ENCODE measurements around the gene RINT1.
A peak's percentile ranks its signal among the peaks of the same experiment; 100 is the strongest.
"Not testable (repeated sequence)": the region's sequence is repeated elsewhere in the genome, so short reads cannot be mapped to it uniquely, and the experiment has no call there.

RINT1 gene

DNA sequence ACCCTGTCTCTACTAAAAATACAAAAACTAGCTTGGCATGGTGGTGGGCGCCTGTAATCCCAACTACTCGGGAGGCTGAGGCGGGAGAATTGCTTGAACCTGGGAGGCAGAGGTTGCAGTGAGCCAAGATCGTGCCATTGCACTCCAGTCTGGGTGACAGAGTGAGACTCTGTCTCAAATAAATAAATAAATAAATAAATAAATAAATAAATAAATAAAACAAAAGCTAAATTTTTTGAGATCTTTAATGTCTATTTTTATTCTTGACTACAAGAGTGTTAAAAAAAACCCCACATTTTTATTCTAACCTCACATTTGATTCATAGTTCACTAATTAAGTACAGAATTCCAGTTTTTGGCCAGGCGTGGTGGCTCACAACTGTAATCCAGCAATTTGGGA is 4.3 kb upstream of the RINT1 start:
- intact Hi-C loops (cut with DNase I); DNase-seq: not testable (repeated sequence)

DNA sequence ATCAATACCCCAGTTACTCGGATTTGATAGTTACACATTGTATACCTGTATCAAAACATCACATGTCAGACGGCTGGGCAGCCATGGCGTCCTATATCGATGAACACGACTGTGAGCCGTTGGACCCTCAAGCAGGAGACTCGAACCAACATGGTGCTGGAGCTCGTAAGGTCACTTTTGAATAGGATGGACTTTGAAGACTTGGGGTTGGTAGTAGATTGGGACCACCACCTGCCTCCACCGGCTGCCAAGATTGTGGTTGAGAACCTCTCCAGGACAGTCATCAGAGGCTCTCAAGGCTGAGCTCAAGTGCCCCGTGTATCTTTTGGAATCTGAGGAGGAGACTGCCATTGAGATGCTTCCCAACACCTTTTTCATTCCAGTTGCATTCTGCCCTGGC is 1.9 kb upstream of the RINT1 start:
- intact Hi-C loops (cut with DNase I), result no loop called here
- no peak for DNase-seq

DNA sequence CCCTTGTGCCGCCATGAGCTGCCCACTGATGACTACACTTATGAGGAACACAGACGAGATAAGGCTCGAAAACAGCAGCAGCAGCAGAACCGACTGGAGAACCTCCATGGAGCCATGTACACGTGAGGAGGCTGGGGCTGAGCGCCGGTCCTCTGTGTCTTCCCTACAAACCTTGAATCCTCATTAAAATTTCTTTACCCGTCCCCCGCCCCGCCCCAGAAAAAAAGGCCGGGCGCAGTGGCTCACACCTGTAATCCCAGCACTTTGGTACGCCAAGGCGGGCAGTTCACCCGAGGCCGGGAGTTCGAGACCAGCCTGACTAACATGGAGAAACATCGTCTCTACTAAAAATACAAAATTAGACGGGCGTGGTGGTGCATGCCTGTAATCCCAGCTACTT is 1.5 kb upstream of the RINT1 start:
- no peak for DNase-seq
- intact Hi-C loops (cut with DNase I), result no loop called here

DNA sequence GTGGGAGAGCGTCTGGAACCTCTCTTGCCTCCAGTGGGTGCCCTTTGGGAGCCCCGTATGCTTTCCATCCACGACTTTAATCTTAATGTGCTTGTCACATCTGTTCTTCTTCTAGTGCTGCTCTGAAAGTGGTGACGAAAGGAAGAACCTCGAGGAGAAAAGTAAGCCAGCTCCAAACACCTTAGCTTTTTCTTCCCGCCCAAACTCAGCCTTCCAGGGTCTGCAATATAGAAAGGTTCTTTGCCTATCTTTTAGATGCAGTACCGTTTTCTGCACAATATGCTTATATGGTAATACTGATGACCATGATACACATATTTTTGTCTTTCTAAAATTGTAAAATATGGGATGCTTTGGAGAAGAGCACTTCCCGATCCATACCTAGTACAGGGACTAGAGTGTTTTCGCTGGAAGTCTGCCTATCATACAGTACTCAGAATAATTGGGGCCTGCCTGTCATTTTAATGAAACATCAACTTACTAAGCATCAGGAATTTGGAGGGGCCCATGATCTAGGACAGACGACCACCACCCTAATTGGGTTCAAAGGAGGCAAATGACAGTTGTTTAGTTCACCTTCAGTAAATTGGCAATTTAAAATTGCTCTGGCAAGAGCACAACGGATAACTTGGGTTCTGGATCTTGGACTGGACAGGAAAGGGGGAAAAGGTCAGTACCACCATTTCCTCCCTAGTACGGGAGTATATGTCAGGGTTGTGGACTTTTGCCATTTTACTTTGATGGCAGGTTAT is 884 bp downstream of the RINT1 start:
- intact Hi-C loops (cut with DNase I), result no loop called here

DNA sequence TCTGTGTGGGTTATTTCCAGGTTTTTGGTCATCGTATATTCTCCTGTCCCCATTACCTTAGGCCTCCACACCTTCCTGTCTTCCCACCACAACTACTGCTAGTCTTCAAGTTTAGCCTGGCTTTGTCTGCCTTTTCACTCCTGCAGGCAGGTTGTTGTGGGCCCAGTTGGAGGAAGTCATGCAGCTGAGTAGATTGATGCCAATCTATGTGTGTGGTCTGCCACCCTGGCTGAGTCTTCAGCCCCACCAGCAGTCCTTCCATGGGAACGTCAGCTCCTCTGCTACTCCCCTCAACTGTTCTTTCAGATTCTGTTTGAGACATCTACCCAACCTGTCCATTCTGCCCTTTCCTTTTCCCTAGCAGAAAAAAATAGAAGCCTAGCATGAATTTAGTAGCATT is 6.3 kb downstream of the RINT1 start:
- intact Hi-C loops (cut with DNase I), result no loop called here
- DNase-seq, result no peak

More for the DNA sequence above, 884 bp downstream of the RINT1 start:
- no peak for DNase-seq

DNA sequence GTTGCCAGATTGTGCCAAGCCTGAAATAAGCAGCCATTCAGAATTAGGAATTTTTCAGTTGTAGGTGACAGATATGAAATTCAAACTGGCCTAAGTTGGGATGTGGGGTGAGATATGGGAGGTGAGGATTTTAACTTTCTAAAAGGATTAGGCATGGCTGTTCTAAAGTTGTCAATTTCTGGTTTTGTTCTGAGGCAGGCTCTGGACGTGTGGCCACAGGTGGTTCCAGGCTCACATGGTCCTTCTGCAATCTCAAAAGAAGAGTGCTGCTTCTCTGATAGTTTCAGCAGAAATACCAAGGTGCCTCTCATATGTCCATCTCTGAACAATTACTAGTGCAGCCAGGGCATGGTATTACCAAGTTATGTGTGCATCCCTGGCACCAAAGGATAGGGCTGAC is 27.9 kb downstream of the RINT1 start:
- no peak for DNase-seq
- intact Hi-C loops (cut with DNase I), result no loop called here

DNA sequence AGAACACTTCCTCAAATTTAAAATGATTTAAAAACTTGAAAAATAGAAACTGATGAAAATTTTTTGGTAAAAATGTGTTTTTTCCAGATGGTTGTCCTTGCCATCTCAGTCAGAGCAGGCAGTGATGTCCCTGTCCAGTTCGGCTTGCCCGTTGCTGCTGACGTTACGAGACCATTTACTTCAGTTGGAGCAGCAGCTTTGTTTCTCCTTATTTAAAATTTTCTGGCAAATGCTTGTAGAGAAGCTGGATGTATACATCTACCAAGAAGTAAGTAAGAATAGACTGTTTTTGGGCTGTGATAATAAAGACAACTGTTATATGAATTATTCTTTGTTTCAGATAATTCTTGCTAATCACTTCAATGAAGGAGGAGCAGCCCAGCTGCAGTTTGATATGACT is 33.2 kb downstream of the RINT1 start:
- peak in 9 of 42 donors; percentile 10 to 59 (median 31) for DNase-seq
- intact Hi-C loops (cut with DNase I), result no loop called here

DNA sequence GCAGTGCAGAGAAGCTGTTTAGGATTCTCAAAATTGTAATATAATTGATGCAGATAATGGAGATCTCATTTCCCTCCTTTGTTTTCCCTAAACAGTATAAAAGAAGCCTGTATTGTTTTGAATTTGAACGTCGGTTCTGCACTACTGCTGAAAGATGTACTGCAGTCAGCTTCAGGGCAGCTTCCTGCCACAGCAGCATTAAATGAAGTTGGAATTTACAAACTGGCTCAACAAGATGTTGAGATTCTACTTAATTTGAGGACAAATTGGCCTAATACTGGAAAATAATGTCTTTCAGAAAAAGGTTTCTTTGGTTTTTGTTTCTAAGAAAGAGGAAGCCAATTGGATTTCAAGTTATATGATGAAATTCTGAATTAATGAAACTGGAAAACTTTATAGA is 35.0 kb downstream of the RINT1 start:
- intact Hi-C loops (cut with DNase I), result no loop called here
- DNase-seq, result peak in 1 of 42 donors; percentile 10

DNA sequence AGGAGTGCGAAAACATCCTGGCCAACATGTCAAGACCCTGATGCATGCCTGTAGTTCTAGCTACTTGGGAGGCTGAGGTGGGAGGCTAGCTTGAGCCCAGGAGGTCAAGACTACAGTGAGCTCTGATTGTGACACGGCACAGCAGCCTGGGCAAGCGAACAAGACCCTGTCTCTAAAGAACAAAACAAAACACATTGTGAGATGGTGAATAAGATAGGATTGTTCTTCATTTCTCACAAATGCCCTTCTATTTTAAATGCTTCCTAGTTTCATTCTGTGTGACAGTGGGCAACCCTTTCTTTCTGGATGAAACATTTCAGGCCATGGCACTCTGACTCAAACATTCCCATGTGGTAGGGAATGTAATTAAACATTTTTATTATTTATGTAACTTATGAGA is 35.8 kb downstream of the RINT1 start:
- intact Hi-C loops (cut with DNase I), result no loop called here
- no peak for DNase-seq

DNA sequence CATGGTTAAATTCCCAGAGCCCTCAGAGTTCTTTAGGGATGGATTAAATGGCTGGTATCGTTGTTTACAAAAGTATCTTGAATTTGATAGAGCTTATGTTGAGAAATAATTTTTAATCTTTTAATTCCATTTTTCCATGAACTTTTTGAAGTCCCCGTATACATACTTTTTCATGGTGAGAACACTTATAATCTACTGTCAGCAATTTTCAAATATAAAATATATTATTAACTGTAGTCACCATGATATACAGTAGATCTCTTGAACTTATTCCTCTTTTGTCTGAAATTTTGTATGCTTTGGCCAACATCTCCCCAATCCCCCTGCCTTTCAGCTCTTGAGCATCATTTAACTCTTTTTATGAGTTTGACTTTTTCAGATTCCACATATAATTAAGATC is 39.9 kb downstream of the RINT1 start:
- intact Hi-C loops (cut with DNase I), result no loop called here
- DNase-seq, result no peak

DNA sequence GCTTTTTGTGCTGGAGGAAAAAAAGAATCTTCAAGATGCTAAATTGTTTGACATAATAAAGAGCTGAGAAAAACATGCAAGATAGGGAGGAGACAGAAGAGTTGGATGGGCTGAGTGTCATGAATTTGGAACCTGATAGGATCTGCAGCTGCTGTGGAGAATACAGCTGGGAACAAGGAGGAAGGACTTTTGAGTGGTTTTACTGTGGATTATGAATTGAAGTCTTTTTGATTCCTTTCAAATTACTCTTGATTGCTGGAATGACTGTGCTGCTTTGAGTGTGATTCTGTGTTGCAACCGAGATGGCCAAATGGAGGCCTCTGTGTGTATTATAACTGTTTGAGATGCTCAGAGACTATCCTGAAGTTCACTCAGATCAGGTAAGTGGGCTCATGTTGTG is 45.2 kb downstream of the RINT1 start:
- intact Hi-C loops (cut with DNase I), result no loop called here
- DNase-seq, result peak in 1 of 42 donors; percentile 21

DNA sequence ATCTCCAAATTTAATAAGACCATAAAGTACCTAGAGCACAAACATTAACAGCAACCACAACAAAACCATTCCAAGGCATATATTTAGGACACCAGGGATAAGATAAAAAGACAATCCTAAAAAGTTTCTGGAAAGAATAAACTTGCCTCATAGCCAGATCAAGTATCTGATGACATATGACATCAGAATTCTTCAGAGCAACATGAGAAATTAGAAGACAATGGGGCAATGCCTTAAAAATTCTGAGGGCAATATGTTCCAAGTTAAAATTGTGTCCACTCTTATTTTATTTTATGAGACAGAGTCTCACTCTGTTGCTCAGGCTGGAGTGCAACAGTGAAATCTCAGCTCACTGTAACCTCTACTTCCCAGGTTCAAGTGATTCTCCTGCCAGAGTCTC is 46.5 kb downstream of the RINT1 start:
- no peak for DNase-seq
- intact Hi-C loops (cut with DNase I), result no loop called here

DNA sequence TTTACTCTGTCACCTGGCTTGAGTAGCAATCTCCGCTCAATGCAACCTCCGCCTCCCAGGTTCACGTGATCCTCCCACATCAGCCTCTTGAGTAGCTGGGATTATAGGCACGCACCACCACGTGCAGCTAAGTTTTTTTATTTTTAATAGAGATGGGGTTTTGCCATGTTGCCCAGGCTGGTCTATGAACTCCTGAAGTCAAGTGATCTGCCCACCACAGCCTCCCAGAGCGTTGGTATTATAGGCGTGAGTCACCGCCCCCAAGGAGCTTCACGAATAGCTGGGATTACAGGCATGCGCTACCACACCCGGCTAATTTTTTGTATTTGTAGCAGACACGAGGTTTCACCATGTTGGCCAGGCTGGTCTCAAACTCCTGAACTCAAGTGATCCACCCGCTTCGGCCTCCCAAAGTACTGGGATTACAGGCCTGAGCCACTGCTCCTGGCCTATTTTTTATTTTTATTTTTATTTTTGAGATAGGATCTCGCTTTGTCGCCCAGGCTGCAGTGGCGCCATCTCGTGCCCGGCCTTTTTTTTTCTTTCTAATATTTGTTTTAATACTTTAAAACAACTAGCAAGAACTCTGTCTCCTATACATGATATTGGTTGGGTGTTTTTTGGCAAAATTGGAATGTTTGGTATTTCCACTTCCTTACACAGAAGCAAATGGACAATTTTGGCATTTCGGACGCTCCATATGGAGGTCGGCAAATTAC is 48.2 kb downstream of the RINT1 start:
- DNase-seq, result peak; percentile 15 to 83 (median 58)

DNA sequence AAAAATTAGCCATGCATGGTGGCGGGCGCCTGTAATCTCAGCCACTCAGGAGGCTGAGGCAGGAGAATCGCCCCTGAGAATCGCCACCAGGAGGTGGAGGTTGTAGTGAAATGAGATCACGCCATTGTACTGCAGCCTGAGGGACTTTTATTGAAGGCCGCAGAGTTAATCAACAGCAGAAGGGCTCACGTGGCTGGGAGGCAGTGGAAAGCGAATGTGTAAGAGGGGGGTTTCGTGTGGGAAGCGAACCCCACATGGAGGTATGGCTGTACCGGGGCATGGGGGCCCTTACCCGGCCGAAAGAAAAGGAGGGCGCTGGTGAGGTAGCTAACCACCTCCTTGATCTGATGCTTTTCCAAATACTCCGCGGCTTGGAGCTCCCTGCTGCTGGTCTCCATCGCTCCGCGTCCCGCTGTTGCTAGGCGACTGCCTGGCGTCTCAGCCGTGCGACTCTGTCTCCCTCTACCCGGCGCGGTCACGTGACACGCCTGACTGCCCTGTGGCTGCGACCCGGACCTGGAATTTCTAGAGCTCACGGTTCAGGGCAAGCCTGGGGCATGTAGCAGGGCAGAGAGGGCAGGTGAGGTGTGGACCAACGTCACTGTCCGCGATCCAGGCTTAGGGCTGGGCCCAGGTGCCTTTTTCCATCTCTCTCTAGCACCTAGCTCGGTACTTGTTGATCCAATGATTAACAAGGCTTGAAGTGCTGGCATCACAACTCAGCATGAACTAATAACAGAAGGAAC is 49.2 kb downstream of the RINT1 start, which contains the start of gene EFCAB10:
EFCAB10 (minus strand) TSS at position 428 of the 746 bp plus-strand sequence; CDS start at position 398, 30 bp downstream.
- intact Hi-C loops (cut with DNase I), result no loop called here
- DNase-seq, result peak; percentile 71 to 96 (median 89)

More for the DNA sequence above, 48.2 kb downstream of the RINT1 start:
- intact Hi-C loops (cut with DNase I), result no loop called here

DNA sequence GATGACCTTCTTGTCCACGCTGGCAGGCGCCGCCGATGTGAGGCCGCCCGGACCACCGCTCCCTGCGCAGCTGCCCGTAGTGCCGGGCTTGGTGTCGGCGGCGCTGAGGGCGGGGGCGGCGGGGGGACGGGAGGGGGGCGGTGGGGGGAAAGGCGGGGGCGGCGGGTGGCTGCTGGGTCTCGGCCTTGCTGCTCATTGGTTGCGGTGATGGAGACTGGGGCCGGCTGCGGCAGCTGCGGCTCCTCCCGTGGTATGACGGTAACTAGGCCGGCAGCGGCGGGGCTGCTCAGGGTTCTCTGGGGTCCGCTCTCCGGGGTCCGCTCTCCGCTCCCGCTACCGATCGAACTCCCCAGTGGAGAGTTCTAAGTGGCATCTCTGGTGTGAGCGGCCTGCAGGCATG is 51.1 kb downstream of the RINT1 start:
- intact Hi-C loops (cut with DNase I), result no loop called here
- peak in 2 of 42 donors; percentile 13 to 19 for DNase-seq

DNA sequence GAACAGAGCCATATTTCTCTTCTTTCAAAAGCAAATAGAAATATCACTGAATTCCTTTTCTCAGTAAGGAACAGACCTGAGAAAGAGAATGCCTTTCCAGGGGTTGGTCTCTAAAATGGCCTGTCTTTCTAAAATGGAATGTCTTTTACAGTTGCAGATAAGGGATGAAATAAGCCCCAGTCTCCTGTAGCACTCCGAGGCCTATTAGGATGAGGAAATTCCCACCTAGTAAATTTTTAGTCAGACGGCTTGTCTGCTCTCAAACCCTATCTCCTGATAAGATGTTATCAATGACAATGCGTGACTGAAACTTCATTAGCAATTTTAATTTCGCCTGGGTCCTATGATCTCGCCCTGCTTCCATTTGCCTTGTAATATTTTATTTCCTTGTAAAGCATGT is 52.2 kb downstream of the RINT1 start:
- intact Hi-C loops (cut with DNase I), result no loop called here
- no peak for DNase-seq

DNA sequence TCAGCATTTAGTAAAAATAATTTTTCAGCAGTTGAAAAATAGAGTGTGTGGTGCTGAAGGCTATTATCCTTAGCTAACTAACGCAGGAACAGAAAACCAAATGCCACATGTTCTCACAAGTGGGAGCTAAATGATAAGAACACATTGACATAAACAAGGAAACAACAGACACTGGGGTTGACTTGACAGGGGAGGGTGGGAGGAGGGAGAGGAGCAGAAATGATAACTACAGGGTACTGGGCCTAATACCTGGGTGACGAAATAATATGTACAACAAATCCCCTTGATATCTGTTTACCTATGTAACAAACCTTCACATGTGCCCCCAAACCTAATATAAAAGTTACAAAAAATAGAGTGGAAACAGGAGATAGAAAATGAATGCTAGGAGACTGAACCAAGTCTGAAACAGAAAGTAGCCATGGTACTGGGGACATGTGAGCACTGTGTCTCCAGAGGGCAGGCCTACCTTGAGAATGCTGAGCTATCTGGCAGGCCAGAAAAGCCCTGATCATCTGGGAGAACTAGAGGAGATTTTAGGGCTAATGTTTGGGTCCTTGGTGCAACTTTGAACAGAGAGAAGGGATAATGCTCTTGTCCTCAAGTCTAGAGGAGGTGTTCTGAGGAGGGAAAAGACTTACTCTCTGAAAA is 54.0 kb downstream of the RINT1 start:
- intact Hi-C loops (cut with DNase I), result no loop called here
- no peak for DNase-seq

DNA sequence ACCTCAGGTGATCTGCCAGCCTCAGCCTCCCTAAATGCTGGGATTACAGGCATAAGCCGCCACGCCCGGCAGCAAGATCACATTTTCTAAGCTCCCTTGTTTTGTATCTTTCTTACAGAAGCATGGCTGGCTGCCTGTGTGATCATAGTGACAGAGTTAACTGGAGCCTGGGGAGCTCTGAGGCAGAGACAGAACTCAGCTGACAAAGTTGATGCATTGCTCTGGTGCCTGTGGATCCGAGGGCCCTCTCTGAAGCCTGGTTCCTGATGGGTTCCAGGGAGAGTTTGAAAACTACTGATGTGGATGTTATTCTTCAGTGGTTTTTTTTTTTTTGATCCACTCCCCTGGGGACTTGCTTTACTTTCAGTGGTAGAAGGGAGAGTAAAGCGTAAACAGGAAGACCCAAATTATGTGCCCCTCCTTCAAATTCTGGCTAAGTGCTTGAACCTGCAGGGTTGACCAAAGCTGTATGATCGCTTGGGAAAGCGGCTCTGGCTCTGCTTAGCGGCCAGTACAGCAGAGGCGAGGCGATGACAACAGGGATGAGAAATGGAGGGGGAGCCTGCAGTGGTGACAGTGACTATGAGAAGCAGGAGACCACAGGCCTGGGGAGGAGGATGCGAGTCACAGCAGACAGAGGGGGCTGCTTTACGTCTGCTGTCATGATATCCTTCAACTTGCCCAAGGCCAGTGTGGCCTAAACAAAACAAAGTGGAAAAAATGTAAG is 56.1 kb downstream of the RINT1 start:
- intact Hi-C loops (cut with DNase I), result no loop called here
- DNase-seq, result peak in 1 of 42 donors; percentile 13

All from head of caudate nucleus (tissue), 42 donors.